CD4-positive, alpha-beta T cell treated with Interleukin-4 for 1 hour (primary cell): Measurements from ENCODE around the gene BLID.

ENCODE experiments used
- DNase-seq, 2 donors: peaks; one replicate each; pipeline ENCODE4 v3.0.0-alpha.2; 2020 to 2022

Gene BLID

DNA sequence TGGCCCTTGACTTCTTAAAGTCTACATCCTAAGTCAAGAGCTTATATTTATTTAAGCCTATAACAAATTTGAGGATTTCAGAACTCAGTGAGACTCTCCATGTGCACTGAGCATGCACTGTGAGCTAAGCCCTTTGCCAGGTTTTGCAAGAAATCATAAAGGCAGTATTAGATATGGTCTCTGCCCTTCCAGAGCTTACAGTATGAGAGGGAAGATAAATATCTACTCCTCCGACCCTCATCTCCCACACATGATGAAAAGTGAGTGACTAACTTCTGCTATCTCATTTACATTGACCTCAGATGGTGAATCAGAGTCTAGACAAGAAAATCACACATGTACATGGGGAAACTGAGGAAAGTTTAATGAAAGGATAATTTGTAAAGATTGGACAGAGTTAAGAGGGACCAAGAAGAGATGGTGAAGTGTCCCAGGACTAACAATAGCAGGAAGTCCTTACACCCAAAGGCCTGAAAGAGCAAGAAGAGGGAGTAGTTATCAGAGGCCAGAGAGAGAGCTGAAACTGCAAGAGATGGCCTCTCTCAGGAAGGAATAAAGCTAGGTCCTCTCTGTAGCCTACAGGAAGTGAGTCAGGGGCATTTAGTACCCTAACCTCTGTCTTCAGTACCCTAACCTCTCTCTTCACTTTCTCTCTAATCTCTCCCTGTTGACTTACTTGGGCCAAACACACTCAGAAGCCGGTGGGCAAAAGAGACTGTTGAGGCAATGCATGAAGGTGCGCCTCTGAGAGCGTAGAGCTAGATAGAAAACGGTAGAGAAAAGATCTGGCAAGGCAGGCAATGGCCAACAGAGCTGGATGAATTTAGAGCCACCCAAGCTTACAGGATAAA, 23.0 kb upstream of the BLID start:
- no peak for DNase-seq

DNA sequence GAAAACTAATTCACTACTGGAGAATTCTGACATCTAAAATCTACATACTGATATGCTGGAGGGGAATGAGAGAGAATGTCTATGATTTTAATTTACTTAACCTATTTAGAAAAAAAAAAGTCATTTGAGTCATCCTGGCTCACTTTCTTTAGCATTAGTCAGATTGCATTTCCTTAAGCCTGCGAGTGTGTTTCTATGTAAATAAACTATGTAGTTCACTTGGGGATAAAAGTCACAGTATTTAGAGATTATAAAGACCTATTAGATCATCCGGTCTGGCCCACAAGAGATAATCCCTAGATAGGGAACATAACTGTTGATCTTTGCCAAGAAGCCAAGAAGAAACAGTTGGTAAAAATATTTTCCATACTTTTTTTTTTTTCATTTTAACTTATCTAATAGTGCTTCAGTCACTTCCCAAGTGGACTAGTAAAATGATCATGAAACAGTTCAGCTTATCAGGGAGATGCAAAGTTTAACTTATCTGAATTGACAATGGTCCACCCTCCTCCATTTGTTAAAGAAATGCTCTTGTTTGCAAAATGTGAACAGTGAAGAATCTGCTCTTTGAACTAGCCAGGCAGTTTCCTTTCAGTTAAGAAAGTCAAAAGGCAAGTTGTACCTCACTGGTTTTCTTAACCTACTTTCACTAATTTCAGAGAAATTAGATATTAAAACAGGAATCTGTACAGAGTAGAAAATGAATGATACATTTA, 21.2 kb upstream of the BLID start:
- DNase-seq: no peak

DNA sequence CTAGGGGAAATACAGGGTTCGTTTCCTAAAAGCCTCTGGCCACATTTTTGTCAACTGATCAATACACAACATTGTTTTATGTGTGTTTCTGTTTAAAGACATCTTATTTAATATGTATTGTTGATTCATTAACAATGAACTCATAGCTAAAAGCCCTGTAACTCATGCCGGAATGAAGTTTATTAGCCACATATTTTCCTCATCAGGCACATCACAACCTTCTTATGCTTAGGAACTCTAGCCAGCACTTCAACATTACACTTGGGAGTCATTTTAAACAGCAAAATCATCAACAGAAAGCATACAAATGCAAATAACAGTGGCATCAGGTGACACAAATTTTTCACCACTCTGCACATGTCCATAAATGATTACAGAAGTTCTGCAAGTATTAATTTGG, 15.1 kb upstream of the BLID start:
- no peak for DNase-seq

DNA sequence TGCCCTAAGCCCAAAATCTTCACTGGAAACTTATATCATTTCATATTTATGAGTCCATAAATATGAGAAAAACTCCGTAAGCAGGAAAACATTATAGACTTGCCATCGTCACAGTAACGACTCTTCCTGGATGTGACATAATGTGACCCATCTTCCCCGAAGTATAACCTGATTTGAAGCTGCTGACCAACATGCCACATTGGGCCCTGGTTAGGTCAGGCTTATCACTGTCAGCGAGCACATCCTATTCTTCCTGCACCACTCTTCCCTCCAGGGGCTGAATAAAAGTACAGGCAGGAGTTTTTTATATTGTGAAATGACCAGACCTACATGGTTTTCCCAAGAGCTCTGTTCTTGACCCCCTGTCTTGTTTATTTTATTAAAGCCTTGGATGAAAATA, 12.1 kb upstream of the BLID start:
- DNase-seq: no peak

DNA sequence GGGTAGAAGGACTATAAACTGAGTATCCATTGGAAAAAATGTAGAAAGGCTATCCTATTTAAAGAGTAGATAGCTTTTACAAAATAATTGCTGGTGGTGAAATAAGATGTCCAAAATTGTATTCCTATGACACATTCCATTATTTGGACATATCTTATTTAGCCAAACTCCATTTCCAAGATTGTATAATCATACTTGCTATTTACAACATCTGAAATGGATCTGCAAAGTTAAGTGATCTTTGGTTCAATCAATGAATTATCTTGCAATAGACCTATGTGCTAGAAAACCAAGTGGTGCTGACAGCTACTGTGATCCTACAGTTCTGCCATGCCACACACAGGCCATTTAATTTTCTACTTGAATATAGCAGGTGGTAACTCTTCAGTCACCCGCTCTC, 11.0 kb upstream of the BLID start:
- no peak for DNase-seq

DNA sequence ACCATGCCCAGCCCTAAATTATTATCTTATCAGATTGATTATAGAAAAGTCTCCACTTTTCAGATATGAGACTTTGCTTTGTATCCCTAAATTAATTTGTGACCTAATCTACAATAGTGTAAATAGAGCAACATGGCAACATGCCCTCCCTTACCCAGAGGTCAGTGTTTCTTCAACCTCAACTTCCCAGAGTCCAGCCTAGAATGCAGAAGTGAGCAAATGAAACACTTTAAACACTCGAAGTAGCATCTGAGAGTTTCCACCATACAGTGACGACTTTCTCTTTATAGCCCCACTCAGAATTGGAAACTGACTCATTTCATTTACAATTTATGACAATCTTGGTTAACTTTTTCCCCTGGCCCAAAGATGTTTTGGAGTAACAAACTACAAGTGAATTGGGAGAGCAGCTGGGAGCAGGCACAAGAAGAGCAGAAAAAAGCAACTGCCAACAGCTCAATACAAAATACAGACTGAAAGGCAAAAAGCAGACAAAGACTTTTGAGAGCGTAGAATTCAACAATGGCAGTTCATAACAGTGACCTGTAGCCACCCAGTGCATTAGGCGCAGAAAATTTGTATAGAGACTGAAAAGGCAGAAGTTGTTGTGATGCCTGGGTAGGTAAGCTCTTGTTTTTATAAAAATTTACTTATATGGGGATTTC, 10.1 kb upstream of the BLID start:
- DNase-seq: no peak

DNA sequence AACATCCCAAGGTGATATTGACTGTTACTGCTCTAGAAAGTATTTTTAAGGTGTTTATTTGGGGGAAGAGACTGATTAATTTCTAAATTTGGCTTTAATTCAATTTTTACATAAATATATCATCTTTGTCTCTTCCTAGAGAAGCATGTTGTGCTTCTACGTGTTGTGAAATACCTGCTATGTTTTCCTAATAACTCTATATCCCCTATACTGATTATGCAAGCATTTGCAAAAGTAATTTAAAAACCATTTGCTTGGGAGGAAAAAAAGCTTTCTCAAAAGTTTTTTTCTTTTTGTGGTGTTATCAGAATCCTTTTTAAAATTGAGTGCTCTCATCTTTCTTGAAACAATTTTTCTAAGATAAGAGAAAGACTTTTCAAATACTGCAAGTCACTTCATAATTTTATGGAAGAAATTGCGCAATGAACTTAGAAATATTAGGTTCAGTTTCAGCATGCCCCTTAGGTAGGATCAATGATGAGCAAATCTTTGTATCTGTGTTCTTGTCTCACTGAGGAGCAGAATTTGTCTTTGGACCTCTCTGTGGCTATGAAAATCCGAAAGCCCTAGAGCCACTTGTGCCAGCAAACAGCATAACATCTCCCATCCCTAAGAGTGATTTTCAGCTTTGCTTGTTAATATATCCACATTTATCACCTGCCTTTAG, 7.4 kb upstream of the BLID start:
- no peak for DNase-seq

DNA sequence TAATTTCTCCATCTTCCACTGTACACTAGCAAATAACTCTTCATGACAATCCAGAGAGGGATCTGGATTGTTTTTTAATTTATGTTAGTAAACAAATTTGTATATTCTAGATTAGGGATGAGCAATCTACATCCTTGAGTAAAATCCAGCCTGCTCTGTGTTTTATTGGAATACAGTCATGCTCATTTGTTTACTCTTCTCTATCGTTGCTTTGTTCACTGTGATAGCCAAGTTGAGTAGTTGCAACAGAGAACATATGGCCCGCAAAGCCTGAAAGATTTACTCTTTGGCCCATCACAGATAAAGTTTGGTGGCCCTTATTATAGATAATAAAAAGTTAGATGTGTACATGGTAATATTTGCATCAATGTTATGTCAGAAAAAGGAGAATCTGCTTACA, 6.2 kb upstream of the BLID start:
- no peak for DNase-seq

DNA sequence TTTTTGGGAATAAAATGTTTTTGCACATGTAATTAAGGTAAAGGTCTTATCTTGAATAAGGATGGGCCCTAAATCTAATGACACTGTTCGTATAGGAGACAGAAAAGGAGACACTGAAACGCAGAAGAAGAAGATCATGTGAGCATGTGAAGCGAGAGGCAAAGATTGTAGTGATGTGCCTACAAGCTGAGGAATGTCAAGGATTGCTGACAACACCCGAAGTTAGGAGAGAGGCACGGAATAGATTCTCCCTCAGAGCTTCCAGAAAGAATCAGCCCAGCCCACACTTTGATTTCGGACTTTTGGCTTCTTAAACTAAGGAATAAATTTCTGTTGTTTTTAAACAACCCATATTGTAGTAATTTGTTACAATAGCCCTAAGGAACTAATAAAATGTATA, 4.1 kb upstream of the BLID start:
- no peak for DNase-seq

DNA sequence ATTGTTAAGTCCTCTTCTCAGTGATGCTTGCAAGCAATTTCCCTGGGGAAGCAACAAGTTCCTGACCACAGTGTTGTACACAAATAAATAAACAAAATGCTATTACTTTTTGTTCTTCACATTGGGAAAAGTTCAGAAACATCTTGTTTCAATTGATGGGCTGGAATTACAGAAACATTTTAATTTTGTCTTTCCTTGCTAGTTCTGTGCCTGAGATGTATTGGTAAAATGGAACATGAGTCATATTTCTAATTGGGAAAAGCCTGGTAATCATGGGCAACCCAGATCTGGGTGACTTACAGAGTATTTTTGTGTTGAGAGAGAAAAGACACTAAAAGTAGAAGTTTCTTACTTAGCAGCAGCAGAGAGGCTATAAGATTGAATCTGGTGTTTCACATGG, 576 bp upstream of the BLID start:
- no peak for DNase-seq

DNA sequence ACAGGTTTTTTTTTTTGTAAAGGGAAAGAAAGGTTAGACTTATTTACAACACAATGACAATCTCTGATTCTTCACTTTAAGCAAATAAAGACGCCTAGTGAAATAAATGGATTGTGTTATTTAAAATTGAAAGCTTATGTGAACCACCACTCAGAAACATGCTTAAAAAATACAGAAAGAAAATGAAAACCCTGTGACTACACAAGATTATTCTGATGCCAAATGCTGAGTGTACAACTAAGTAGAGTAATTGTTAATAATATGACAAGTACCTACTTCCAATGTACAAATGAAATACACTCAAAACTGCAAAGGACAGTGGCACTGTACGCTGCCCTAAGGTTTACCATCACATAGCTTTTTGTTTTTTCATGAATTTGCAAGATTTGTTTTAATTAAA, 1.0 kb downstream of the BLID start:
- no peak for DNase-seq

DNA sequence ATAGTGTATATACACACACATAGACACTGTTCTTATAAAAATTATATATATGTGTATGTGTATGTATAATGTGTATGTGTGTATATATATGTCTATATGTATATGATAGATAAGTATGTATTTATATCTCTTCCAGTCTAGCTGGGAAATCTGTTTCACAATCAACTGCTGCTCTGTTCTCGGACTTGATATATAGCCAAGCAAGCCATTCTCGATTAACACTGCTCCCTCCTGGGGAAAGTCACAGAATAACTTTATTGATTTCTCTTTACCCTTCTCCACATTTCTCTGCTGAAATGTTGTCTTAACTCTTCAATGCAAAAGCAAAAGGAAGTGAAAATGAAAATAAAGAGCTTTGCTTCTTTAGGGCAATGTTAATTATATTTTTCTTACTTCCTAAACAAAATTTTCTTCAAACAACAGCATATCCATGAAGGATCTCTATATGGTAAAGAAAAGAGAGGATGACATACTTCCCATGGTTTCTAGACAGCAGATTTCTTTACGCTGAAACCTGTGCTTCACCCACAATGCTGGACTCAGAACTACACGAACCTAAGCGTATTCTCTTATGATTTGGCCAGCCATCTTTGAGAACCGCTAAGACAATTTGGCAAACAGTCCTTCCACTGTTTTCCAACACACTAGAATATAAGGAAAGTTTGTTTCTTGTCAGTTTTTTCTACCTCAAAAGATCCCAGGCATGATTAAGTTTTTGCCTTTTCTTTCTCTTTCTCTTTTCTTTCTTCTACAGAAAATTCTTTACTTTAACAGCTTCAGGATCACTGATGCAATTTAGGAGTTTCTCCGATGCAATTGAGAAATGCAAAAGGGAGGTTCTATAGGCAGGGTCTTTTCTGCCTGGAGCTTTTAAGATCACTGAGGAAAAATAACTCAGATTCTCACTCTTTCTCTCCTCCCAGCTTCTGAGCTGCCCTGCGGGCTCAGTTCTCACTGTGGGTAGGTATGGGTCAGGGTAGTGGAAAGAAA, 1.9 kb downstream of the BLID start:
- DNase-seq: no peak

DNA sequence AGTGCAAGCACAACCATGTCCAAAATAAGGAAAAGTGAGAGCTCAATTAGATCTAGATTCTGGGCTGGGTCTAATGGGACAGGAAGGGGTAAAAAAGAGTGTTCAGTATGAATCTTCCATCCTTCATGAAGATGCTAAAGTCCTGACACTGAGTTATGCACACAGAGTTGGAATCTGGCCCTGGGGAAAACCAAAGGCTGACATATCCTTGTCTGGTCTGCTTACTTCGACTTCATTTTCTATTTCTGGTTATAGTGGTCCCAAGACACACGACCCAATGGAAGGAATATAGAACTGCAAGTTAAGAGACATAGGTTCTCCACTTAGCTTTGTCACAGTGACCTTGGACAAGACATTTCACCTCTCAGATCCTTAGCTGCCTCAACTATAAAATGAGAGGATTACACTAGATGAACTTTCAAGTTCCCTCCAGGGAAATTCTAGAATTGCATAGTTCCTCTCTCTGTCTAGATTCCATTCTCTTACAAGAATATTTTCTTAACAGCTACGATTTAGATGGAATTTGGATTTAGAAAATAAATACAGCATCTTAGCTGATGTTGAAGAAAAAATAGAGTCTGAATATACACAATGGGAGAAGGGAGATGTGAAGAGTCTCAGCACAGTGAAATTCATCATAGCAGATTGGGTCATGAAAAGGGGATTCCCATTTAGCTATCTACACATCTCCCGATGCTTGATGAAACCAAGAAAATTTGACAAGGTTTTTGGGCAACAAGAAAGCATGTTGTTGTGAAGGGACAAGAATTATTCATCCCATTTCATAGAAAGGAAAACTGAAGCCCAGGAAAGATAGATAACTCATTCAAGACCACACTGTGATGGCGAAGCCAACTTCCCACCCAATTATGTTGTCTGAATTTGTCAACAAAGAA, 3.3 kb downstream of the BLID start:
- DNase-seq: no peak

DNA sequence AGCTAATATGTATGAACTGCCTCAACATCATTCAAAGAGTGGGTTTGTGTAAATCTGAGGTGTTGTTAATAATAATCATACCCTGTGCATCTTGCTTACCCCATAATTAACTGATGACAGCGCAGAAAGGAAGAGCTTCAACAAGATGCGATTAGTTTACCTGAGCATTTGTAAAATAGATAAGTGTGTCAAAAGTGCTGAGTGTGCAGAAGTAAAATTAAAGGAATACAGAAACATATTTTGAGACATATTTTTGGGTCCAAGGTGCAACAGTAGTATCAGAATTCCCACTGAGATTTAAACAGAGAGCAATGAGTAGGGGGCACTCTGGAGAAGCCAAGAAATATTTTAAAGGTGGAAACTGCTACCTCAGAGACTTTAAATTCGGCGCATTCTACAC, 6.1 kb downstream of the BLID start:
- DNase-seq: no peak

DNA sequence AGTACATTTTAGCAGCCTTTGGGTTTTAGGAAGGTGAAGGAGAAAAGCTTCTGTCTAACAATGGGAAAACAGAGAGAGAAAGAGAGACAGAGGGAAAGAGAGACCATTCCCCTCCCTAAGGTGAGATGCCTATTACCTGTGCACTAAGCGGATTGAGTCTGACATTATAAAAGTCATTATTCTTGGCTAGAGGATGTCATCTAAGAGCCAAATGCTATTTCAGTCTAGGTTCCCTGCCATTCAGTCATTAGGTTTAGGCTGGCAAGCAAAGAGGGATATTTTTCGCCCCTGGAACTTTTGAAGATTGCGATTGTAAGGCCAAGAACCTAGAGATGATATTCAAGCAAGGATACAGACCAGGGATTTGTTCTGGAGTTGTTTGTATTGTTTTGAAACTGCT, 7.2 kb downstream of the BLID start:
- DNase-seq: no peak

DNA sequence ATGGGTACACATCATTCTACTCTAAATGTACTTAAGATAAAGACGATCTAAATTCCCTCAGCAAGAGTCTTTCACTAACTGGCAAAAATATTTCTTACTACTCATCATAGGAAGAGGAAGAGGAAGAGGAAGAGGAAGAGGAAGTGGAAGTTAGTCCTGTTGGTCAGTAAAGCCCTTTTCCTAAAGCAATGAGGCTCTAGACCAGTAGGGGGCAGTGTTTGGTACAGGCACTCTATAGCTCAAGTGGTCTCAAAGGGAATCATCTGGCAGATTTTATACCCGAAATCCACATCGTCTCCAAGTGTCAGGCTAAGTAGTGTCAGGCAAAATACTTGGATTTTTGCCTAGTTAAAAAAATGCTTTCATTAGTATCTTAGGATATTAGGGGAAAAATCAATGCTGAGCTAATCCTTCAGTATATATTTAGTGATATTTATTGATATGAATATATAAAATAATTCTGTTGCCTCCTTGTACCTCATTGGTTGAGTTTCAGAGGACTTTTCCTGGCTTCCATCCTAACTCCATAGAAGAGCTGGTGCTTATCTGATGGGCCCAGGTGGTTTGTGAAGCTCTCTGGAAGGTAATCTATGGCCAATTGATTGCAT, 7.7 kb downstream of the BLID start:
- DNase-seq: no peak

DNA sequence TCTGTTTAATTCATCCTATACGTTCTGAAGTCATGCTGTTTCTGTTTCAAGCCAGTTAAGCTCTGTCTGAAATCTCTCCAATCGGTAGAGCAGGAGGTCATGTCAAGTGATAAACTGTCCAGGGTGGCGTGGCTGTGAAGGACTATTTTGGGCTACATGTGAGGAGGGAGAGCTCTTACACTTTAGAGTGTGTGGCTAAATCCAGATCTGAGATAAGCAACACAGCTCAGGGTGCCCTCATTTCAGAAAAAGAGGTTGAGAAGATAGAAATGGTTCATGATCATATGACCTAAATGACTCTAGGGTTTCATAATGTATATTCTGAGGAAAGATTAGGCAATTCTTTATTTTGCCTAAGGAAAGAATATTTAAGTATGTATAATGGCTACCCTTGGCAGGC, 8.4 kb downstream of the BLID start:
- DNase-seq: no peak

DNA sequence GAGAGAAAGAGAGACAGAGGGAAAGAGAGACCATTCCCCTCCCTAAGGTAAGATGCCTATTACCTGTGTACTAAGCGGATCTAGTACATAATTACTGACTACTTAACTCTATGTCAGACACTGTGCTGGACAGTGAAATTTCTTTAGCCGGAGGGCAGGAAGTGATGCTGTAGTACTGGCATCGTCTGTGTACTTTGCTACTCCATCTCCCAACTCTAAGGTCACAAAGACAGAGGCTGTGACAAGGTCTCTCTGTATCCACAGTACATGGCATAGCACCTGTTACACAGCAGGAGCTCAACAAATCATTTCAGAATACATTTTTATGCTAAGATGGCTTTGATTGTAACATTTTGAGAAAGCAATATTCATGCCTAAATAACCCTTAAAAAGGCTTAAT, 9.0 kb downstream of the BLID start:
- DNase-seq: no peak

DNA sequence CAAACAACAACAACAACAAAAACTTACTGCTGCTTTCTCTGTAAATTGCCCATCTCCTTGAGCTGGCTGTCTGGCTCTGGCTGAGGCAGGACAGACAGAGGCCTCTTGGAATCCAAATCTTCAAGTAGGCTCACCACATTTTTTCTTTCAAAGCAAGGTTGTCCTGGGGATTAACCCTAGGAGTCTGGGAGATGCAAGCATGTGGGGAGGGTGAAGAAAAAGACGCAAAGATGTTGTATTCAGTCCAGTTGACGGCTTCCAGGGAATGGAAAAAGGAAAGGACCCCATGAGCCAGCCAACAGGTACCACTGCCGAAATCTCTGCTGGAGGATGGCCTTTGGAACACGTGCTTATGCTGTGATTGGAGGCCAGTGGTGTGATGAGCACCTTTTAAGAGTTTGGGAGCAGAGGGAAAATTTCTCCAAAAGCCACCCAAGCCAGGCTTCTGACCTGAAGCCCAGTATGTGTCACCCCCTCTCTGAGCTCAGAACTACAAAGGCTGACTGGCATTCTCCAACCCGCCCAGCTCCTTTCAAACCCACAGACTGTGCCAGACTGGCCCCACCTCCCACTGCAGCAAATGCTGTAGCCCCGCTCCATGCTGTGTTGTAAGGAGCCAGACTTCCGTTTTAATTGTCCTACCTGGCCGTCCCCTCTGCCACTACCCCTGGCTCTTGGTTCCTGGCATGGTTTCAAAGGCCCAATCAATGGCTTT, 10.8 kb downstream of the BLID start:
- no peak for DNase-seq

DNA sequence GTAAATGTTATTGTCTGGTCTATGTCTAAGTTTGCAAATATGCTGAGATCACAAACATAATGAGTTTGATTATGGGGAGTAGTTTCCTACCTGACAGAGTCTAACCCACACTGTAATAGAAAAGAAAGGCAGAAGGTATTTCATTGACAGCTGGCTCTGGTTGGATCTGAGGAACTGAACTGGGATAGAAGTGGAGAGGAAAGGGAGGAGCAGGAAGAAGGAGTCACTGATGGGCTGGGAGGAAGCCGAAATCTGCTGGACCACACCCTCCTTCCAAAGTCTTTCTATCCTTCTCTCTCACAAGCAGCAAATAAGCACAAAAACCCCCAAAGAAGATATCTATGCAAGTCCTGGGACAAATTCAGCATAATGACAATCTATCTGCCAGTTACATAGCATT, 11.7 kb downstream of the BLID start:
- no peak for DNase-seq
